Stimulated activated memory B cell treated with anti-CD40 and anti-IgM and Interleukin-4, amounts not matched to agents 10 μg/mL and 1 μg/mL and 100 μg/mL, for 72 hours (primary cell): ENCODE data around the gene RENBP.

Experiments
- ATAC-seq: fragments of 150-1000 bp; cut with Tn5 transposase; 2 replicates; pipeline ENCODE4 v1.10.0; 2021
- H3K27ac Mint-ChIP-seq: one replicate; pipeline ENCODE4 v1.8.0; 2022; ENCODE audit warnings: mild to moderate bottlenecking, mixed read lengths
- H3K27me3 Mint-ChIP-seq: one replicate; pipeline ENCODE4 v1.8.0; 2022; ENCODE audit warnings: mixed read lengths
- H3K36me3 Mint-ChIP-seq: one replicate; pipeline ENCODE4 v1.8.0; 2022; ENCODE audit warnings: mixed read lengths
- H3K4me1 Mint-ChIP-seq: one replicate; pipeline ENCODE4 v1.8.0; 2022; ENCODE audit warnings: mixed read lengths
- H3K4me3 Mint-ChIP-seq: one replicate; pipeline ENCODE4 v1.8.0; 2022; ENCODE audit warnings: mild to moderate bottlenecking, moderate library complexity, mixed read lengths
- H3K9me3 Mint-ChIP-seq: one replicate; pipeline ENCODE4 v1.8.0; 2022; ENCODE audit warnings: mixed read lengths

Gene RENBP

DNA sequence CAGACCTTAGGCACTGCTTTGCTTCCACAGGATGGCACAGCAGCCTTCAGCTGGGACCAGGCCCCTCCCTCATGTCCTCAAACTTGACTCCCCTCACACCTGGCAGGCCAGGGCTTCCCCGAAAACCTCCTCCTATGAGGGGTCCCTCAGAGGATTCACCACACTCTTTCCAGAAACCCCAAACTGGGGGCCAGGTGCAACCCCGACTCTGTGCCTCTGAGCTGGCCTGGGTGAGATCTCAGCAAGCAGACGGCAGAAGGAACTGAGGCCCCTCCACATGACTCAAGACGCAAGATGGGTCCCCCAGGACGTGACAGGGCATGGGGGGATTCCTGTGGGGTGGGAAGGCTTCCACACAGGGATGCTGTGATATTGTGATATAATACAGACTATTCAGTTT lies 21.0 kb upstream of the RENBP start:
- ATAC-seq, result no peak
- H3K27ac Mint-ChIP-seq, result peak overlapping the region; percentile 83
- H3K9me3 Mint-ChIP-seq, result no peaks in the 10 kb centered on the region
- no peaks in the 10 kb centered on the region for H3K27me3 Mint-ChIP-seq
- peaks cover 29% of the 10 kb centered on the region for H3K36me3 Mint-ChIP-seq
- peak overlapping the region; percentile 51 for H3K4me3 Mint-ChIP-seq
- H3K4me1 Mint-ChIP-seq, result peaks cover 50% of the 10 kb centered on the region

- Mint-ChIP-seq H3K4me3 (no peak overlapping the region), H3K36me3 (peaks cover 32% of the 10 kb centered on the region)
Observed at GRCh38 chrX:153964105-153964504, 19.7 kb upstream of the RENBP start.

DNA sequence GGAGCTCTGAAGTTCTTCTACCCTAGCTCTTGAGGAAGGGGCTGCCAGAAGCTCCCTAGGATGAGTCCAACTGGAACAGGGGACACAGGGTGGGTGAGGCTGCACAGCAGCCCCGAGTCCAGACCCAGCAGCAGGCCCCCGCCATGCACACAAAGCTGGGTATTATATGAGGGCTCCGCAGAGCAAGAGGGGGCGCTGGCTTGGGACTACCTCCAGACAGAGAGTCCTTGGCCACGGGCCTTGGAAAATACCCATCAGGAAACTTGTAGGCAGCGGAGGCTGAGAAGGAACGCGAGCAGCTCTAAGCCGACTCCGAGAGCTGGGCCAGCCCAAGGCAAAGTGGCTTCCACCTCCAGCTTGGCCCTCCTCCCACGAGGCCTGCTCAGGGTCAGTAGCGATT lies 19.1 kb upstream of the RENBP start:
- Mint-ChIP-seq H3K4me3 (no peak overlapping the region), H3K36me3 (peaks cover 32% of the 10 kb centered on the region), H3K9me3 (no peaks in the 10 kb centered on the region), H3K27me3 (no peaks in the 10 kb centered on the region), H3K27ac (no peak overlapping the region), H3K4me1 (peaks cover 38% of the 10 kb centered on the region)
- no peak for ATAC-seq

More at GRCh38 chrX:153964105-153964504, 19.7 kb upstream of the RENBP start:
- no peaks in the 10 kb centered on the region for H3K9me3 Mint-ChIP-seq
- H3K27ac Mint-ChIP-seq, result no peak overlapping the region
- ATAC-seq, result no peak
- H3K27me3 Mint-ChIP-seq, result no peaks in the 10 kb centered on the region
- H3K4me1 Mint-ChIP-seq, result peaks cover 43% of the 10 kb centered on the region

- Mint-ChIP-seq H3K27me3 (no peaks in the 10 kb centered on the region), H3K36me3 (peaks cover 20% of the 10 kb centered on the region), H3K9me3 (no peaks in the 10 kb centered on the region), H3K4me3 (no peak overlapping the region), H3K4me1 (peaks cover 17% of the 10 kb centered on the region), H3K27ac (no peak overlapping the region)
- no peak for ATAC-seq
Observed at GRCh38 chrX:153961292-153961691, 16.8 kb upstream of the RENBP start.

DNA sequence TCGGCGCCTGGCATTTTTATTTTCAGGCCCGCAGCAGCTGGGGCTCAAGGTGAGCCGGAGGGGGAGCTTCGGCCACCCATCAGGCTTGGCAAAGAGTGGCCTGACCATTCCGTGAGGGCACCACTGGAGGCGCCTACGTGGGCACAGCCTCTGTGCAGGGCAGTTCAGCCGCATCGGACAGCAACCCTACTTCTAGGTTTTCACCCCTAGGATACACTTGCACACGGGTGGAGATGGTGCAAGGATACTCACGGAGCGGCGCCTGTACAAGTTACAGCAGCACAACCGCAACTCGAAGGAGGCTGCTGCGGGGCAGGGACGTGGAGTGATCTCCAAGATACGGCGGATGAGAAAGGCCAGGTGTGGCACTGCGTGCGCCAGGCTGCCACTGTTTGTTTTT lies 16.3 kb upstream of the RENBP start:
- peaks cover 19% of the 10 kb centered on the region for H3K36me3 Mint-ChIP-seq
- no peak for ATAC-seq
- H3K4me1 Mint-ChIP-seq, result peaks cover 12% of the 10 kb centered on the region
- H3K27ac Mint-ChIP-seq, result no peak overlapping the region
- H3K9me3 Mint-ChIP-seq, result no peaks in the 10 kb centered on the region
- no peaks in the 10 kb centered on the region for H3K27me3 Mint-ChIP-seq
- H3K4me3 Mint-ChIP-seq, result no peak overlapping the region

- Mint-ChIP-seq H3K4me3 (no peak overlapping the region), H3K9me3 (no peaks in the 10 kb centered on the region), H3K36me3 (peaks cover 19% of the 10 kb centered on the region), H3K4me1 (peaks cover 5% of the 10 kb centered on the region), H3K27me3 (no peaks in the 10 kb centered on the region), H3K27ac (no peak overlapping the region)
- ATAC-seq, result no peak
Observed at GRCh38 chrX:153960077-153960476, 15.6 kb upstream of the RENBP start.

GRCh38 chrX:153959649-153960048 lies 15.2 kb upstream of the RENBP start:
- no peaks in the 10 kb centered on the region for H3K27me3 Mint-ChIP-seq
- no peak for ATAC-seq
- H3K4me3 Mint-ChIP-seq, result no peak overlapping the region
- no peak overlapping the region for H3K27ac Mint-ChIP-seq
- H3K9me3 Mint-ChIP-seq, result no peaks in the 10 kb centered on the region
- peaks cover under 1% of the 10 kb centered on the region for H3K4me1 Mint-ChIP-seq
- H3K36me3 Mint-ChIP-seq, result peaks cover 19% of the 10 kb centered on the region

GRCh38 chrX:153958605-153959004 lies 14.2 kb upstream of the RENBP start:
- H3K9me3 Mint-ChIP-seq, result no peaks in the 10 kb centered on the region
- H3K4me3 Mint-ChIP-seq, result no peak overlapping the region
- no peaks in the 10 kb centered on the region for H3K27me3 Mint-ChIP-seq
- H3K27ac Mint-ChIP-seq, result no peak overlapping the region
- no peak for ATAC-seq
- H3K36me3 Mint-ChIP-seq, result peaks cover 25% of the 10 kb centered on the region
- H3K4me1 Mint-ChIP-seq, result no peaks in the 10 kb centered on the region

DNA sequence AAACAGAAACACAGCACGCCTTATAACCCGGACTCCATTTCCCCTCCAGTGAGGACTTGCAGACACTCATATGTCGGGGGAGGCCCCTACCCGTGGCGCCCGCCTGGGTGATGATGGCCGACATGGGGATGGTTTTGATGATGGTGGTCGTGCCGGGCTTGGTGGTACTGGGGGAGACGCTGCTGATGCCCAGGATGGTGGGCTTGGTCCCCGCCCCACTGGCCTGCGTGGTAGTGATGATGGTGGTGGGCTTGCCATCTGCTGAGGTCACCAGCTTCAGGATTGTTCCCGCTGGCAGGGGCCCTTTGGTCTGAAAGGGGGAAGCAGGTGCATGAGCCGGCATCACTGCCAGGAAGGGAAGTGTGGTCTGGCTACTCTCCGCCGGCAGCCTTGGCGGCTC lies 12.8 kb upstream of the RENBP start:
- no peaks in the 10 kb centered on the region for H3K4me1 Mint-ChIP-seq
- H3K4me3 Mint-ChIP-seq, result no peak overlapping the region
- H3K27ac Mint-ChIP-seq, result no peak overlapping the region
- no peaks in the 10 kb centered on the region for H3K27me3 Mint-ChIP-seq
- H3K9me3 Mint-ChIP-seq, result no peaks in the 10 kb centered on the region
- no peak for ATAC-seq
- peaks cover 25% of the 10 kb centered on the region for H3K36me3 Mint-ChIP-seq

- Mint-ChIP-seq H3K4me1 (no peaks in the 10 kb centered on the region), H3K4me3 (no peak overlapping the region), H3K9me3 (no peaks in the 10 kb centered on the region), H3K27ac (no peak overlapping the region), H3K27me3 (no peaks in the 10 kb centered on the region), H3K36me3 (peaks cover 29% of the 10 kb centered on the region)
- ATAC-seq, result no peak
Observed at GRCh38 chrX:153956044-153956907, 11.8 kb upstream of the RENBP start.

- H3K4me1 Mint-ChIP-seq, result no peaks in the 10 kb centered on the region
- H3K4me3 Mint-ChIP-seq, result no peak overlapping the region
- H3K27me3 Mint-ChIP-seq, result no peaks in the 10 kb centered on the region
- no peak for ATAC-seq
- no peak overlapping the region for H3K27ac Mint-ChIP-seq
- H3K9me3 Mint-ChIP-seq, result no peaks in the 10 kb centered on the region
- peaks cover 28% of the 10 kb centered on the region for H3K36me3 Mint-ChIP-seq
Observed at GRCh38 chrX:153955228-153955732, 10.8 kb upstream of the RENBP start.

- no peak overlapping the region for H3K4me3 Mint-ChIP-seq
- no peaks in the 10 kb centered on the region for H3K4me1 Mint-ChIP-seq
- no peak for ATAC-seq
- peak overlapping the region; percentile 51 for H3K27ac Mint-ChIP-seq
- H3K36me3 Mint-ChIP-seq, result peaks cover 23% of the 10 kb centered on the region
- no peaks in the 10 kb centered on the region for H3K27me3 Mint-ChIP-seq
- no peaks in the 10 kb centered on the region for H3K9me3 Mint-ChIP-seq
Observed at GRCh38 chrX:153954558-153955227, 10.2 kb upstream of the RENBP start.

- Mint-ChIP-seq H3K9me3 (no peaks in the 10 kb centered on the region), H3K27me3 (no peaks in the 10 kb centered on the region), H3K36me3 (peaks cover 19% of the 10 kb centered on the region), H3K4me1 (no peaks in the 10 kb centered on the region), H3K27ac (peak overlapping the region; percentile 51), H3K4me3 (no peak overlapping the region)
- ATAC-seq, result no peak
Observed at GRCh38 chrX:153953892-153954557, 9.6 kb upstream of the RENBP start.

GRCh38 chrX:153953342-153953830 lies 8.9 kb upstream of the RENBP start:
- Mint-ChIP-seq H3K36me3 (peaks cover 19% of the 10 kb centered on the region), H3K4me3 (no peak overlapping the region), H3K4me1 (no peaks in the 10 kb centered on the region), H3K27ac (peak overlapping the region; percentile 51), H3K27me3 (no peaks in the 10 kb centered on the region), H3K9me3 (no peaks in the 10 kb centered on the region)
- peak; percentile 72 for ATAC-seq

GRCh38 chrX:153952373-153953026 lies 8.1 kb upstream of the RENBP start:
- no peak overlapping the region for H3K4me3 Mint-ChIP-seq
- H3K27ac Mint-ChIP-seq, result no peak overlapping the region
- H3K36me3 Mint-ChIP-seq, result peaks cover 22% of the 10 kb centered on the region
- H3K27me3 Mint-ChIP-seq, result no peaks in the 10 kb centered on the region
- no peak for ATAC-seq
- no peaks in the 10 kb centered on the region for H3K9me3 Mint-ChIP-seq
- peaks cover 2% of the 10 kb centered on the region for H3K4me1 Mint-ChIP-seq
